ENCODE results near the gene GRM8. TPM values are rescaled to one million over a fixed set of nuclear protein-coding genes. Genes with fewer than 3 reads are reported as not detected.

The GRM8 gene
- total and polyA plus RNA-seq, 9 of the 15 experiments (the other 6 are each of a cell fraction or from before 2014, with no cell fraction given): 0.13 TPM; not detected in 7

DNA sequence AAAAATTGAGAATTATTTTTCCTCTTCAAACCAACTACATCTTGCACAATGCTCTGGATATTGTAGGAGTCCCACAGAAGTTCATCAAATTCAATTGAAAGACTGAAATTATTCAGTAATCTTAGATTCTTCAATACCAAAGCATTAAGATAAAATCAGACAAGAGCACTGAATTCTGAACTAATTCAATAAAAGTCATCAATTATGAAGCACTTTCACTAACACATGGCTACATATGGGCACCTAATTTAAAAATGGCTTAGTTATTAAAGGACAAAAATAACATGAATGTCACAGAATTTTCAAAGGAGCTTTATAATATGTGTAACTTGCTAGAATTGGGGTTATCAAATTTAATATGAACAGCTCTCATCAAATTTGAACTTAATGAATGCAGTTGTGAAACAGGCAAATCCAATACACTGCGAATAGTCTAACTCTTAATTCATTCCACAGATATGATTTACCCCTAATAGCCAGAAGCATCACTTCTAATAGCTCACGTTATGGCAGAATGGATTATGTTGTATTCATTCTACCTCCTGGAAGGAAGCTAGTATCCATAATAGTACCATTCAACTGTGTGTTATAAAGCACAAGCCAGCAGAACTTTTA is 116.8 kb downstream of the GRM8 start:
- in situ Hi-C loops (cut with MboI): no loop called here
- H3K9me1 ChIP-seq (ENCODE audit: control insufficient read depth, insufficient read depth, low read length): no peaks in the 10 kb centered on the region
- no peak for FAIRE-seq
- H4K20me1 ChIP-seq (replicated peaks; ENCODE audit: control insufficient read depth, insufficient read depth, low read length): no peaks in the 10 kb centered on the region
- intact Hi-C loops (cut with micrococcal nuclease): no loop called here
- TF ChIP-seq NUFIP1 (IDR thresholded peaks at IDR 0.05; ENCODE audit: partially characterized antibody) (no peak), TAF15 (IDR thresholded peaks at IDR 0.05; ENCODE audit: low read depth, low read length) (no peak), KDM2B (CRISPR knock-in tag; IDR thresholded peaks at IDR 0.05) (no peak), NBN (IDR thresholded peaks at IDR 0.05; ENCODE audit: low read depth) (no peak), HDAC1 (IDR thresholded peaks at IDR 0.05) (no peak), ZNF696 (CRISPR knock-in tag; conservative IDR thresholded peaks at IDR 0.05) (no peak), MEF2A (IDR thresholded peaks at IDR 0.05; ENCODE audit: control insufficient read depth, low read depth, low read length) (no peak), GABPB1 (CRISPR knock-in tag; IDR thresholded peaks at IDR 0.05) (no peak), NFYB (IDR thresholded peaks at IDR 0.05; ENCODE audit: extremely low read depth, insufficient read length) (no peak)
- TF ChIP-seq, protein P1, sequence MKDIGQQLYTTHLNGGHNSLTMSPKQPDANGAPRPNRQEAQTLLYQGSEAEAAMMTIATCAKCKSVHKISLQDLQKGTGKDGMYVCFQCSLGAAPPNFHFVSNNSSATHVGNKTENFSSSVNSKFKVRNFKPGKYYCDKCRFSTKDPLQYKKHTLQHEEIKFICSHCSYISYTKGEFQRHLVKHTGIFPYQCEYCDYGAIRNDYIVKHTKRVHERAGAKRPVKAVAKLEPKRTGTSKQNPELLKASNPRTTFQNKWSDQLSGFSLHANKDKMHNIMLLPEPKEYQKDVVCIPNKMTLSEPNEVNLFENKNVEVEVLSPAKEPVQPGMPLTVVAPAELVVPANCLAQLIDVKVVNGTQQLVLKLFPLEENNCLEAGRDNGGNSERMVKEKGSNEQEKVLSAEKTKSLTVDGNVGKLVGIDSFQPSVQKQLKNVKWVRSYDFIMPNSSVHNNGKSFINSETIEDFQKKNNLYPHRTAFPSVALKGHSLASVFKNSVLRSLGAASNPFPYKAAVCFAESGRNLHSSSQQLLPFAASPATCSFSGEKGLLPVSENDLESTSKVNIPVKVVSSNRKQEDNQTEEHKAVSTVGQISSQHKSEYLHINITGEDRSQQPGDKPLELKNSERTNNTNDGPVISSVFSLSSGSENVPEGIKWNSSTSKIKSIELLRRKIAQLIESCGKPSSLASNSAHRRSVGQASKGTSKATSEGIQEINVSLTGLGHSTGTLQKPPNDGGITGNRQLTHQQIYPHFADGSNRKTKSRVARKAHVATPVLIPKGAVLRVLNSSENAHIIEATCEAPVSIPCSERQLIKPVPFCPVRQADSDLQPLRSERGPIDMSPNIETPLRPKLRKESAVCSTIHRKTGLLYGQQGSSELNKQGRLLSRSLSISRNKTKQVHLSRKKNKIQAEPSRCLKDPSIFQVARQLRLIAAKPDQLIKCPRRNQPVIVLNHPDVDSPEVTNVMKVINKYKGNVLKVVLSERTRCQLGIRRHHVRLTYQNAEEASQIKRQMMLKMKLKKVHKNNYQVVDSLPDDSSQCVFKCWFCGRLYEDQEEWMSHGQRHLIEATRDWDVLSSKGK (CRISPR knock-in tag; IDR thresholded peaks at IDR 0.05): no peak
- TF ChIP-seq, protein P2, sequence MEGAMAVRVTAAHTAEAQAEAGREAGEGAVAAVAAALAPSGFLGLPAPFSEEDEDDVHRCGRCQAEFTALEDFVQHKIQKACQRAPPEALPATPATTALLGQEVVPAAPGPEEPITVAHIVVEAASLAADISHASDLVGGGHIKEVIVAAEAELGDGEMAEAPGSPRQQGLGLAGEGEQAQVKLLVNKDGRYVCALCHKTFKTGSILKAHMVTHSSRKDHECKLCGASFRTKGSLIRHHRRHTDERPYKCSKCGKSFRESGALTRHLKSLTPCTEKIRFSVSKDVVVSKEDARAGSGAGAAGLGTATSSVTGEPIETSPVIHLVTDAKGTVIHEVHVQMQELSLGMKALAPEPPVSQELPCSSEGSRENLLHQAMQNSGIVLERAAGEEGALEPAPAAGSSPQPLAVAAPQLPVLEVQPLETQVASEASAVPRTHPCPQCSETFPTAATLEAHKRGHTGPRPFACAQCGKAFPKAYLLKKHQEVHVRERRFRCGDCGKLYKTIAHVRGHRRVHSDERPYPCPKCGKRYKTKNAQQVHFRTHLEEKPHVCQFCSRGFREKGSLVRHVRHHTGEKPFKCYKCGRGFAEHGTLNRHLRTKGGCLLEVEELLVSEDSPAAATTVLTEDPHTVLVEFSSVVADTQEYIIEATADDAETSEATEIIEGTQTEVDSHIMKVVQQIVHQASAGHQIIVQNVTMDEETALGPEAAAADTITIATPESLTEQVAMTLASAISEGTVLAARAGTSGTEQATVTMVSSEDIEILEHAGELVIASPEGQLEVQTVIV (CRISPR knock-in tag; IDR thresholded peaks at IDR 0.05; ENCODE audit: borderline replicate concordance): no peak
- H3K4me2 ChIP-seq (ENCODE audit: insufficient read depth, low read length): no peak overlapping the region
- BruUV-seq (replicated peaks): no TSS peak
- H3K27ac ChIP-seq (ENCODE audit: extremely low read depth, low read depth, low read length): no peak overlapping the region
- H3K79me2 ChIP-seq (ENCODE audit: control insufficient read depth, insufficient read depth, low read length): no peaks in the 10 kb centered on the region
- POLR2A ChIA-PET: no interaction called here
- H3K9ac ChIP-seq (ENCODE audit: insufficient read depth in 1 of 2, low read depth in 2 of 2, low read length in 2 of 2): no peak overlapping the region
- no peak overlapping the region for H3K4me3 ChIP-seq
- no peak for DNase-seq (ENCODE audit: extremely low read depth in 1 of 4, low spot score in 3 of 4)
- 0% methylated on average over 2 of the region's 2 CpGs for WGBS (ENCODE audit: insufficient coverage, low coverage, missing lambda C conversion rate)
- H3K36me3 ChIP-seq (ENCODE audit: control insufficient read depth, insufficient read depth, low read length): no peaks in the 10 kb centered on the region
- no peak overlapping the region for H2AFZ ChIP-seq (ENCODE audit: low read depth, low read length)
- CTCF ChIA-PET (ENCODE audit: low intra/inter-chr PET ratio): interaction anchor here (0.6 kb wide), 1 partner anchor 23 kb away, joined by 3 read pairs; no protein-coding TSS in a partner anchor
- H3K27me3 ChIP-seq (ENCODE audit: control insufficient read depth in 2 of 2, insufficient read depth in 2 of 2, low read length in 2 of 2): no peaks in the 10 kb centered on the region
- no peak for ATAC-seq
- no peaks in the 10 kb centered on the region for H3K9me3 ChIP-seq (replicated peaks; ENCODE audit: control insufficient read depth, insufficient read depth, low read depth, low read length)
- H3K4me1 ChIP-seq (replicated peaks in 1 of 2; ENCODE audit: control insufficient read depth in 2 of 2, insufficient read depth in 2 of 2, low read length in 2 of 2): no peaks in the 10 kb centered on the region

Measured in K562 (cell line).